HG03575 (cell line): ENCODE results near the gene HCFC2.

Experiments
- ATAC-seq: cut with Tn5 transposase; IDR thresholded peaks from one replicate; pipeline ENCODE4 v1.9.1; 2021; ENCODE audit not compliant: unreplicated experiment, insufficient number of reproducible peaks, low FRiP score; ENCODE audit errors: extremely low read depth

The HCFC2 gene

GRCh38 chr12:104055686-104056388 lies 8.5 kb upstream of the HCFC2 start:
- no peak for ATAC-seq

- no peak for ATAC-seq
Measured at GRCh38 chr12:104056419-104056972, 7.8 kb upstream of the HCFC2 start.

- ATAC-seq, result no peak
Measured at GRCh38 chr12:104057771-104058197, 6.5 kb upstream of the HCFC2 start.

GRCh38 chr12:104058802-104059201 lies 5.5 kb upstream of the HCFC2 start:
- ATAC-seq, result no peak

GRCh38 chr12:104059963-104060362 lies 4.4 kb upstream of the HCFC2 start:
- no peak for ATAC-seq

- ATAC-seq, result no peak
Measured at GRCh38 chr12:104060791-104061190, 3.5 kb upstream of the HCFC2 start.

- ATAC-seq, result no peak
Measured at GRCh38 chr12:104063712-104064030, 660 bp upstream of the HCFC2 start.

GRCh38 chr12:104064842-104065427 lies 604 bp downstream of the HCFC2 start:
- no peak for ATAC-seq

- no peak for ATAC-seq
Measured at GRCh38 chr12:104072099-104072498, 7.8 kb downstream of the HCFC2 start.

GRCh38 chr12:104073699-104074098 lies 9.4 kb downstream of the HCFC2 start:
- no peak for ATAC-seq

- no peak for ATAC-seq
Measured at GRCh38 chr12:104079024-104079423, 14.7 kb downstream of the HCFC2 start.

- ATAC-seq, result no peak
Measured at GRCh38 chr12:104080764-104081163, 16.4 kb downstream of the HCFC2 start.

- ATAC-seq, result peak; percentile 79
Measured at GRCh38 chr12:104083769-104084475, 19.6 kb downstream of the HCFC2 start.

GRCh38 chr12:104090685-104091084 lies 26.4 kb downstream of the HCFC2 start:
- ATAC-seq, result no peak

- no peak for ATAC-seq
Measured at GRCh38 chr12:104091136-104091535, 26.8 kb downstream of the HCFC2 start.

GRCh38 chr12:104094284-104094683 lies 30.0 kb downstream of the HCFC2 start:
- ATAC-seq, result no peak

GRCh38 chr12:104095289-104095688 lies 31.0 kb downstream of the HCFC2 start:
- no peak for ATAC-seq

- no peak for ATAC-seq
Measured at GRCh38 chr12:104097954-104098353, 33.6 kb downstream of the HCFC2 start.

- no peak for ATAC-seq
Measured at GRCh38 chr12:104105461-104105860, 41.1 kb downstream of the HCFC2 start.

GRCh38 chr12:104106965-104107364 lies 42.6 kb downstream of the HCFC2 start:
- no peak for ATAC-seq
